Thyroid gland (tissue), 4 donors: ENCODE measurements around the gene RPS15. TPM values are rescaled to one million over a fixed set of nuclear protein-coding genes. Genes with fewer than 3 reads are reported as not detected.

ENCODE experiments used
- DNase-seq, 2 donors: peaks; one replicate each; pipeline ENCODE4 v3.0.0-alpha.2; 2019
- H3K27ac ChIP-seq, 3 donors: fragments of 200-600 bp; sonication (generic); 1 replicate in 2 of 3; 2 replicates in 1 of 3; pipeline ENCODE4 v1.5.1; 2016 to 2019; ENCODE audit warnings: mild to moderate bottlenecking in 1 of 3, moderate library complexity in 1 of 3
- H3K27me3 ChIP-seq: fragments of 200-600 bp; sonication (generic); one replicate; pipeline ENCODE4 v1.5.1; 2019
- H3K36me3 ChIP-seq, 2 donors: fragments of 200-600 bp; sonication (generic); one replicate each; pipeline ENCODE4 v1.5.1; 2016 to 2019
- H3K4me1 ChIP-seq, 2 donors: fragments of 200-600 bp; sonication (generic); one replicate each; pipeline ENCODE4 v1.5.1; 2017 to 2019
- H3K4me3 ChIP-seq, 3 donors: fragments of 200-600 bp; sonication (generic); replicated peaks in 1 of 3; 1 replicate in 2 of 3; 2 replicates in 1 of 3; pipeline ENCODE4 v1.5.1; 2016; ENCODE audit warnings: mild to moderate bottlenecking in 1 of 3
- H3K9me3 ChIP-seq: fragments of 200-600 bp; sonication (generic); one replicate; pipeline ENCODE4 v1.5.1; 2017
- CTCF ChIP-seq, 6 experiments: fragments of 200-600 bp in 3 of 6; fragments of 450-650 bp in 3 of 6; sonication (generic) in 3 of 6; IDR thresholded peaks; one replicate each; pipeline ENCODE4 v1.5.1; 2016 to 2019; ENCODE audit warnings: antibody characterized with exemption in 6 of 6, mild to moderate bottlenecking in 2 of 6, inconsistent platforms in 1 of 6, moderate library complexity in 1 of 6
- POLR2A ChIP-seq, 2 donors: fragments of 450-650 bp; IDR thresholded peaks; one replicate each; pipeline ENCODE4 v1.6.1; 2017; ENCODE audit warnings: antibody characterized with exemption in 2 of 2, mild to moderate bottlenecking in 2 of 2, moderate library complexity in 1 of 2
- WGBS, 2 donors: methylation state at CpG; one replicate each; pipeline ENCODE4 v1.1.5; 2017; 5-methylcytosine and 5-hydroxymethylcytosine counted together
- intact Hi-C: fragments of 100-400 bp; cut with DNase I; formaldehyde crosslinking; loops from one replicate; pipeline ENCODE4 v1.15.1; 2023
- total RNA-seq, 4 donors: library from RNA; depleted of rRNA; stranded (reverse); fragments of >200 nt; gene quantifications; one replicate each; pipeline ENCODE4 v1.2.3, GENCODE V29; 2016

RPS15 gene
- total RNA-seq, 4 donors from 2014 or later = 1,760 to 2,977 (median 2,488) TPM

GRCh38 chr19:1401889-1402217, 36.3 kb upstream of the RPS15 start:
- no peaks in the 10 kb centered on the region for H3K9me3 ChIP-seq
- WGBS, 2 donors = 54 to 70% methylated on average over 11 of the region's 11 CpGs
- H3K27ac ChIP-seq = no peak overlapping the region
- peak overlapping the region in 1 of 3 donors; percentile 73 for H3K4me3 ChIP-seq
- no peaks in the 10 kb centered on the region for H3K27me3 ChIP-seq
- no peak for TF ChIP-seq CTCF (IDR thresholded peaks at IDR 0.05)
- TF ChIP-seq POLR2A (IDR thresholded peaks at IDR 0.05) = no peak
- DNase-seq = no peak
- no peaks in the 10 kb centered on the region for H3K36me3 ChIP-seq
- intact Hi-C loops = no loop called here
- H3K4me1 ChIP-seq = peaks cover 10 to 17% of the 10 kb centered on the region in 2 donors

GRCh38 chr19:1402411-1403070, 35.7 kb upstream of the RPS15 start:
- H3K4me3 ChIP-seq = no peak overlapping the region
- H3K27me3 ChIP-seq = no peaks in the 10 kb centered on the region
- WGBS, 2 donors = 65 to 83% methylated on average over 17 to 24 of the region's 25 CpGs
- TF ChIP-seq POLR2A (IDR thresholded peaks at IDR 0.05) = no peak
- no peak for TF ChIP-seq CTCF (IDR thresholded peaks at IDR 0.05)
- H3K4me1 ChIP-seq = peaks cover 10 to 17% of the 10 kb centered on the region in 2 donors
- H3K27ac ChIP-seq = no peak overlapping the region
- no peak for DNase-seq
- H3K9me3 ChIP-seq = no peaks in the 10 kb centered on the region
- no peaks in the 10 kb centered on the region for H3K36me3 ChIP-seq
- intact Hi-C loops = no loop called here

GRCh38 chr19:1406774-1407527, 31.2 kb upstream of the RPS15 start:
- peak; percentile 99 to 100 for DNase-seq
- no peaks in the 10 kb centered on the region for H3K36me3 ChIP-seq
- H3K4me1 ChIP-seq = peaks cover 29 to 37% of the 10 kb centered on the region in 2 donors
- WGBS, 2 donors = 1 to 2% methylated on average over 26 of the region's 72 CpGs
- peak overlapping the region; percentile 62 to 87 (median 70) for H3K27ac ChIP-seq
- no peaks in the 10 kb centered on the region for H3K27me3 ChIP-seq
- intact Hi-C loops = loop anchor here (5.0 kb wide), 1 partner anchor 130 kb away; the partner anchor contains the start of gene FAM174C
- TF ChIP-seq POLR2A (IDR thresholded peaks at IDR 0.05) = no peak
- peak in 4 of 6 experiments; percentile 22 to 58 (median 44) for TF ChIP-seq CTCF (IDR thresholded peaks at IDR 0.05)
- H3K4me3 ChIP-seq = peak overlapping the region in 1 of 3 donors; percentile 32
- H3K9me3 ChIP-seq = no peaks in the 10 kb centered on the region

GRCh38 chr19:1407528-1408299, 30.5 kb upstream of the RPS15 start, which contains the start of gene DAZAP1:
TSS of gene DAZAP1 (plus strand) at chr19:1407586. CDS start at chr19:1407774, 188 bp downstream.
- Histone ChIP-seq H3K9me3 (no peaks in the 10 kb centered on the region), H3K4me3 (peak within 1 kb of the TSS; percentile 73 to 99 (median 97)), H3K4me1 (peaks cover 29 to 44% of the 10 kb centered on the region in 2 donors), H3K27ac (peak within 1 kb of the TSS; percentile 91 to 94 (median 93)), H3K27me3 (no peaks in the 10 kb centered on the region), H3K36me3 (no peaks in the 10 kb centered on the region)
- TF ChIP-seq CTCF (IDR thresholded peaks at IDR 0.05) = no peak
- peak in 1 of 2 donors; percentile 73 for TF ChIP-seq POLR2A (IDR thresholded peaks at IDR 0.05)
- WGBS, 2 donors = 0% methylated on average over 10 of the region's 121 CpGs; no CpG with 5 or more reads in 1 of the 2 donors
- intact Hi-C loops = loop anchor here (5.0 kb wide), 1 partner anchor 130 kb away; the partner anchor contains the start of gene FAM174C
- no peak for DNase-seq
